ENCODE results near the gene CDK10. TPM values are rescaled to one million over a fixed set of nuclear protein-coding genes. Genes with fewer than 3 reads are reported as not detected.

CDK10 gene
- total RNA-seq, 1 experiment from 2014 or later = 52.6 TPM

GRCh38 chr16:89727406-89728120 lies 41.1 kb downstream of the CDK10 start:
- no peak for ATAC-seq
- no peaks in the 10 kb centered on the region for H3K4me1 ChIP-seq (ENCODE audit: control insufficient read depth, insufficient read depth, low read length)
- no TSS peak for BruUV-seq (replicated peaks)
- POLR2A ChIA-PET = no interaction called here
- no peak for DNase-seq (ENCODE audit: low read depth, low spot score)
- no peak for TF ChIP-seq REST (IDR thresholded peaks at IDR 0.05; ENCODE audit: insufficient read depth in 1 of 2, low read depth in 2 of 2, low read length in 1 of 2)
- H3K4me3 ChIP-seq (ENCODE audit: low read depth in 2 of 2, low read length in 2 of 2) = no peak overlapping the region
- H3K27ac ChIP-seq (ENCODE audit: low read length) = no peak overlapping the region
- no peaks in the 10 kb centered on the region for H3K27me3 ChIP-seq (ENCODE audit: control insufficient read depth, insufficient read depth, low read length)
- peaks cover 3% of the 10 kb centered on the region; the same call in 1 of the 2 replicates for H3K36me3 ChIP-seq (ENCODE audit: control insufficient read depth, insufficient read depth, low read length)
- no peaks in the 10 kb centered on the region for H3K9me3 ChIP-seq (ENCODE audit: control insufficient read depth, insufficient read depth, low read depth, low read length)
- in situ Hi-C loops (cut with HindIII; ENCODE audit: low pct_unique_long_range_greater_than_20kb, low sequenced_read_pairs) (no loop called here), intact Hi-C loops (cut with micrococcal nuclease; ENCODE audit: unreplicated experiment) (no loop called here)
- CTCF ChIA-PET = interaction anchor here (0.5 kb wide), 1 partner anchor 13 kb away, joined by 3 read pairs; no protein-coding TSS in a partner anchor

- ChIA-PET POLR2A (no interaction called here), CTCF (no interaction called here)
- no peaks in the 10 kb centered on the region for H3K4me1 ChIP-seq (ENCODE audit: control insufficient read depth, insufficient read depth, low read length)
- DNase-seq (ENCODE audit: low read depth, low spot score) (no peak), ATAC-seq (no peak)
- H3K27ac ChIP-seq (ENCODE audit: low read length) = no peak overlapping the region
- peaks cover 3% of the 10 kb centered on the region; the same call in 1 of the 2 replicates for H3K36me3 ChIP-seq (ENCODE audit: control insufficient read depth, insufficient read depth, low read length)
- H3K9me3 ChIP-seq (ENCODE audit: control insufficient read depth, insufficient read depth, low read depth, low read length) = no peaks in the 10 kb centered on the region
- no TSS peak for BruUV-seq (replicated peaks)
- in situ Hi-C loops (cut with HindIII; ENCODE audit: low pct_unique_long_range_greater_than_20kb, low sequenced_read_pairs) (no loop called here), intact Hi-C loops (cut with micrococcal nuclease; ENCODE audit: unreplicated experiment) (no loop called here)
- no peak overlapping the region for H3K4me3 ChIP-seq (ENCODE audit: low read depth in 2 of 2, low read length in 2 of 2)
- no peaks in the 10 kb centered on the region for H3K27me3 ChIP-seq (ENCODE audit: control insufficient read depth, insufficient read depth, low read length)
- TF ChIP-seq REST (IDR thresholded peaks at IDR 0.05; ENCODE audit: insufficient read depth in 1 of 2, low read depth in 2 of 2, low read length in 1 of 2) = no peak
- TF ChIP-seq SIN3A (IDR thresholded peaks at IDR 0.05; ENCODE audit: borderline replicate concordance, insufficient read depth, low read depth, low read length) = no peak
- TF ChIP-seq CTCF (IDR thresholded peaks at IDR 0.05) = no peak
- no peak for TF ChIP-seq POLR2AphosphoS5 (IDR thresholded peaks at IDR 0.05; ENCODE audit: low read depth, low read length)
- TF ChIP-seq TCF7L2 (IDR thresholded peaks at IDR 0.05; ENCODE audit: low read depth, low read length) = no peak
Observed at GRCh38 chr16:89729293-89729692, 42.8 kb downstream of the CDK10 start.
